ENCODE measurements around the gene SRD5A1. TPM values are rescaled to one million over a fixed set of nuclear protein-coding genes. Genes with fewer than 3 reads are reported as not detected.

Gene SRD5A1
- total RNA-seq, 1 experiment from 2014 or later = 24.7 TPM

GRCh38 chr5:6723122-6723815, 90.0 kb downstream of the SRD5A1 start:
- Histone ChIP-seq H3K36me3 (ENCODE audit: control insufficient read depth in 1 of 2, insufficient read depth in 2 of 2, low read length in 2 of 2) (peaks cover 4 to 18% of the 10 kb centered on the region in 2 experiments; a peak in 3 of 4 replicates), H3K9ac (ENCODE audit: low read length) (no peak overlapping the region), H3K4me2 (ENCODE audit: low read length) (no peak overlapping the region), H3K27me3 (ENCODE audit: insufficient read depth, low read length) (no peaks in the 10 kb centered on the region), H3K4me3 (replicated peaks in 1 of 2; ENCODE audit: low read depth in 1 of 2, low read length in 2 of 2) (no peak overlapping the region), H3K9me3 (ENCODE audit: control insufficient read depth in 1 of 2, insufficient read depth in 1 of 2, low read depth in 1 of 2, low read length in 2 of 2) (no peaks in the 10 kb centered on the region), H4K20me1 (ENCODE audit: insufficient read depth) (peaks cover 18% of the 10 kb centered on the region; the same call in 1 of the 2 replicates), H3K79me2 (ENCODE audit: insufficient read depth, low read length) (peaks cover 99% of the 10 kb centered on the region), H2AFZ (ENCODE audit: low read depth, low read length, poor library complexity, severe bottlenecking) (no peak overlapping the region), H3K4me1 (ENCODE audit: control insufficient read depth in 1 of 2, insufficient read depth in 2 of 2, low read length in 2 of 2) (no peaks in the 10 kb centered on the region), H3K27ac (ENCODE audit: low read depth, low read length) (no peak overlapping the region), H3K9me2 (ENCODE audit: insufficient read depth) (no peaks in the 10 kb centered on the region)
- DNase-seq (ENCODE audit: low read depth, low spot score) = no peak
- intact Hi-C loops (cut with micrococcal nuclease) = no loop called here
- ChIA-PET POLR2A (no interaction called here), CTCF (interaction anchor here (1.2 kb wide), 1 partner anchor 22 kb away, joined by 3 read pairs; no protein-coding TSS in a partner anchor), RAD21 (ENCODE audit: low non-redundant PET in 1 of 2, low total read pairs in 2 of 2, uncharacterized antibody in 2 of 2, unreplicated experiment in 2 of 2) (no interaction called here)
- BruUV-seq (replicated peaks) = no TSS peak
- no peak for TF ChIP-seq SP1 (IDR thresholded peaks at IDR 0.05; ENCODE audit: low read depth)
- no peak for ATAC-seq

- H3K36me3 ChIP-seq (ENCODE audit: control insufficient read depth in 1 of 2, insufficient read depth in 2 of 2, low read length in 2 of 2) = peaks cover 3 to 18% of the 10 kb centered on the region in 2 experiments; a peak in 3 of 4 replicates
- intact Hi-C loops (cut with micrococcal nuclease) = no loop called here
- no peaks in the 10 kb centered on the region for H3K27me3 ChIP-seq (ENCODE audit: insufficient read depth, low read length)
- H3K9ac ChIP-seq (ENCODE audit: low read length) = no peak overlapping the region
- H3K4me2 ChIP-seq (ENCODE audit: low read length) = no peak overlapping the region
- TF ChIP-seq SRF (IDR thresholded peaks at IDR 0.05; ENCODE audit: low read depth) (no peak), ATF3 (IDR thresholded peaks at IDR 0.05) (no peak), ZNF274 (IDR thresholded peaks at IDR 0.05; ENCODE audit: low read depth, low read length) (no peak), FOSL1 (IDR thresholded peaks at IDR 0.05; ENCODE audit: low read depth) (no peak)
- no peak overlapping the region for H2AFZ ChIP-seq (ENCODE audit: low read depth, low read length, poor library complexity, severe bottlenecking)
- RAD21 ChIA-PET (ENCODE audit: low non-redundant PET in 1 of 2, low total read pairs in 2 of 2, uncharacterized antibody in 2 of 2, unreplicated experiment in 2 of 2) = no interaction called here
- no peaks in the 10 kb centered on the region for H3K9me3 ChIP-seq (ENCODE audit: control insufficient read depth in 1 of 2, insufficient read depth in 1 of 2, low read depth in 1 of 2, low read length in 2 of 2)
- CTCF ChIA-PET = no interaction called here
- no peaks in the 10 kb centered on the region for H3K4me1 ChIP-seq (ENCODE audit: control insufficient read depth in 1 of 2, insufficient read depth in 2 of 2, low read length in 2 of 2)
- BruUV-seq (replicated peaks) = no TSS peak
- H3K4me3 ChIP-seq (replicated peaks in 1 of 2; ENCODE audit: low read depth in 1 of 2, low read length in 2 of 2) = no peak overlapping the region
- DNase-seq (ENCODE audit: low read depth, low spot score) = no peak
- no peak overlapping the region for H3K27ac ChIP-seq (ENCODE audit: low read depth, low read length)
- H3K9me2 ChIP-seq (ENCODE audit: insufficient read depth) = no peaks in the 10 kb centered on the region
- POLR2A ChIA-PET = no interaction called here
- peaks cover 18% of the 10 kb centered on the region; the same call in 1 of the 2 replicates for H4K20me1 ChIP-seq (ENCODE audit: insufficient read depth)
- H3K79me2 ChIP-seq (ENCODE audit: insufficient read depth, low read length) = peaks cover 99% of the 10 kb centered on the region
- no peak for ATAC-seq
Observed at GRCh38 chr5:6723816-6724300, 90.6 kb downstream of the SRD5A1 start.

Other genes starting within 250 kb of the SRD5A1 start
- not detected for gene UBE2QL1, start 184.6 kb upstream of the SRD5A1 start, total RNA-seq (2021; ENCODE audit: unreplicated experiment)
- 101 TPM for gene NSUN2, start 396 bp upstream of the SRD5A1 start, total RNA-seq (2021; ENCODE audit: unreplicated experiment)
- 39.8 TPM for gene TENT4A, start 80.0 kb downstream of the SRD5A1 start, total RNA-seq (2021; ENCODE audit: unreplicated experiment)

Data from HCT116 (cell line).